Measurements from ENCODE around the gene ABCA10.

DNA sequence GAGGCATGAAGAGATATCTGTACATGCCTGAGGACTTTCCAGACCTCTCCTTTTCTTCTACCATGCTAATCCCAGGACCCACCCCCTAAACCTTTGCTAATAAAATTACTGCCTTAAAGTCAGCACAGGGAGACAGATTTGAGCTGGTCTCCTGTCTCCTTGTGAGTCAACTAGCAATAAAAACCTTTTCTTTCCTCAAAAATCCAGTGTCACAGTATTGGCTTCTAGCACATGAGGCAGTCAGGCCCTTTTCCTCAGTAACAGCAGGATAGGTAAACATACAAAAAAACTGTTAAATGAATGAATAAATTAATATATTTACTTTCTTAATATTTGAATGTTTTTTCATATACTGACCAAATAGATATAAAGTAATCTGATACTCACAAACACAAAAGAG lies 41.3 kb downstream of the ABCA10 start:
- TF ChIP-seq POLR2A (IDR thresholded peaks at IDR 0.05; ENCODE audit: low read length) = no peak
- TF ChIP-seq GATA1 (IDR thresholded peaks at IDR 0.05; ENCODE audit: low read depth, low read length) = no peak
